ENCODE measurements around the gene C1QA.

C1QA gene

GRCh38 chr1:22636353-22636752, at the start of gene C1QA:
C1QA (plus strand) TSS chr1:22636628; CDS start chr1:22637617, 989 bp downstream.
- in situ Hi-C loops (cut with MboI; ENCODE audit: low sequenced_read_pairs), result no loop called here
- Histone ChIP-seq H3K4me1 (peaks cover 3% of the 10 kb centered on the region; the same call in 1 of the 2 replicates), H3K9me3 (no peaks in the 10 kb centered on the region)

GRCh38 chr1:22587247-22587646, 49.2 kb upstream of the C1QA start:
- H3K9me3 ChIP-seq, result no peaks in the 10 kb centered on the region
- in situ Hi-C loops (cut with MboI; ENCODE audit: low sequenced_read_pairs), result no loop called here
- no peak for DNase-seq (ENCODE audit: low spot score in 2 of 2)
- H3K4me1 ChIP-seq, result no peaks in the 10 kb centered on the region
- no peak overlapping the region for H3K4me3 ChIP-seq
- H3K36me3 ChIP-seq (replicated peaks), result no peaks in the 10 kb centered on the region
- peaks cover 22% of the 10 kb centered on the region for H3K27me3 ChIP-seq (ENCODE audit: low read depth)

More at GRCh38 chr1:22636353-22636752, at the start of gene C1QA:
- Histone ChIP-seq H3K36me3 (replicated peaks) (no peaks in the 10 kb centered on the region), H3K4me3 (no peak within 1 kb of the TSS), H3K27me3 (ENCODE audit: low read depth) (no peaks in the 10 kb centered on the region)
- DNase-seq (ENCODE audit: low spot score in 2 of 2), result no peak

- Histone ChIP-seq H3K27me3 (ENCODE audit: low read depth) (peaks cover 33% of the 10 kb centered on the region), H3K4me1 (no peaks in the 10 kb centered on the region), H3K4me3 (no peak overlapping the region), H3K9me3 (no peaks in the 10 kb centered on the region), H3K36me3 (replicated peaks) (no peaks in the 10 kb centered on the region)
- in situ Hi-C loops (cut with MboI; ENCODE audit: low sequenced_read_pairs), result no loop called here
- DNase-seq (ENCODE audit: low spot score in 2 of 2), result no peak
Measured at GRCh38 chr1:22588899-22589422, 47.5 kb upstream of the C1QA start.

GRCh38 chr1:22591576-22591975, 44.9 kb upstream of the C1QA start:
- Histone ChIP-seq H3K4me1 (no peaks in the 10 kb centered on the region), H3K27me3 (ENCODE audit: low read depth) (peaks cover 36% of the 10 kb centered on the region), H3K36me3 (replicated peaks) (no peaks in the 10 kb centered on the region), H3K9me3 (no peaks in the 10 kb centered on the region), H3K4me3 (no peak overlapping the region)
- no peak for DNase-seq (ENCODE audit: low spot score in 2 of 2)
- in situ Hi-C loops (cut with MboI; ENCODE audit: low sequenced_read_pairs), result no loop called here

- H3K36me3 ChIP-seq (replicated peaks), result no peaks in the 10 kb centered on the region
- in situ Hi-C loops (cut with MboI; ENCODE audit: low sequenced_read_pairs), result no loop called here
- H3K27me3 ChIP-seq (ENCODE audit: low read depth), result peaks cover 36% of the 10 kb centered on the region
- no peaks in the 10 kb centered on the region for H3K4me1 ChIP-seq
- no peak overlapping the region for H3K4me3 ChIP-seq
- DNase-seq (ENCODE audit: low spot score in 2 of 2), result no peak
- H3K9me3 ChIP-seq, result no peaks in the 10 kb centered on the region
Measured at GRCh38 chr1:22592051-22592450, 44.4 kb upstream of the C1QA start.

GRCh38 chr1:22592919-22593790, 43.3 kb upstream of the C1QA start:
- H3K27me3 ChIP-seq (ENCODE audit: low read depth), result peaks cover 36% of the 10 kb centered on the region
- H3K9me3 ChIP-seq, result no peaks in the 10 kb centered on the region
- H3K4me1 ChIP-seq, result no peaks in the 10 kb centered on the region
- H3K4me3 ChIP-seq, result no peak overlapping the region
- in situ Hi-C loops (cut with MboI; ENCODE audit: low sequenced_read_pairs), result no loop called here
- H3K36me3 ChIP-seq (replicated peaks), result no peaks in the 10 kb centered on the region
- DNase-seq (ENCODE audit: low spot score in 2 of 2), result no peak

GRCh38 chr1:22594396-22594795, 42.0 kb upstream of the C1QA start:
- in situ Hi-C loops (cut with MboI; ENCODE audit: low sequenced_read_pairs), result no loop called here
- H3K4me3 ChIP-seq, result no peak overlapping the region
- no peaks in the 10 kb centered on the region for H3K4me1 ChIP-seq
- no peak for DNase-seq (ENCODE audit: low spot score in 2 of 2)
- H3K27me3 ChIP-seq (ENCODE audit: low read depth), result peaks cover 28% of the 10 kb centered on the region
- no peaks in the 10 kb centered on the region for H3K36me3 ChIP-seq (replicated peaks)
- H3K9me3 ChIP-seq, result no peaks in the 10 kb centered on the region

- no peaks in the 10 kb centered on the region for H3K36me3 ChIP-seq (replicated peaks)
- H3K27me3 ChIP-seq (ENCODE audit: low read depth), result peaks cover 24% of the 10 kb centered on the region
- no peaks in the 10 kb centered on the region for H3K9me3 ChIP-seq
- H3K4me3 ChIP-seq, result no peak overlapping the region
- H3K4me1 ChIP-seq, result no peaks in the 10 kb centered on the region
- in situ Hi-C loops (cut with MboI; ENCODE audit: low sequenced_read_pairs), result no loop called here
- no peak for DNase-seq (ENCODE audit: low spot score in 2 of 2)
Measured at GRCh38 chr1:22595108-22595507, 41.3 kb upstream of the C1QA start.

- Histone ChIP-seq H3K27me3 (ENCODE audit: low read depth) (peaks cover 14% of the 10 kb centered on the region), H3K9me3 (no peaks in the 10 kb centered on the region), H3K4me1 (no peaks in the 10 kb centered on the region), H3K36me3 (replicated peaks) (no peaks in the 10 kb centered on the region), H3K4me3 (no peak overlapping the region)
- in situ Hi-C loops (cut with MboI; ENCODE audit: low sequenced_read_pairs), result no loop called here
- no peak for DNase-seq (ENCODE audit: low spot score in 2 of 2)
Measured at GRCh38 chr1:22597301-22597965, 39.0 kb upstream of the C1QA start.

GRCh38 chr1:22597996-22598395, 38.4 kb upstream of the C1QA start:
- peaks cover 11% of the 10 kb centered on the region for H3K27me3 ChIP-seq (ENCODE audit: low read depth)
- no peaks in the 10 kb centered on the region for H3K36me3 ChIP-seq (replicated peaks)
- in situ Hi-C loops (cut with MboI; ENCODE audit: low sequenced_read_pairs), result no loop called here
- no peak overlapping the region for H3K4me3 ChIP-seq
- DNase-seq (ENCODE audit: low spot score in 2 of 2), result no peak
- no peaks in the 10 kb centered on the region for H3K4me1 ChIP-seq
- no peaks in the 10 kb centered on the region for H3K9me3 ChIP-seq

- H3K27me3 ChIP-seq (ENCODE audit: low read depth), result peaks cover 11% of the 10 kb centered on the region
- no peak overlapping the region for H3K4me3 ChIP-seq
- no peaks in the 10 kb centered on the region for H3K9me3 ChIP-seq
- H3K4me1 ChIP-seq, result no peaks in the 10 kb centered on the region
- DNase-seq (ENCODE audit: low spot score in 2 of 2), result no peak
- in situ Hi-C loops (cut with MboI; ENCODE audit: low sequenced_read_pairs), result no loop called here
- no peaks in the 10 kb centered on the region for H3K36me3 ChIP-seq (replicated peaks)
Measured at GRCh38 chr1:22598736-22599135, 37.7 kb upstream of the C1QA start.

GRCh38 chr1:22600071-22600816, 36.2 kb upstream of the C1QA start:
- in situ Hi-C loops (cut with MboI; ENCODE audit: low sequenced_read_pairs), result no loop called here
- no peak overlapping the region for H3K4me3 ChIP-seq
- H3K27me3 ChIP-seq (ENCODE audit: low read depth), result peaks cover 20% of the 10 kb centered on the region
- DNase-seq (ENCODE audit: low spot score in 2 of 2), result no peak
- H3K36me3 ChIP-seq (replicated peaks), result no peaks in the 10 kb centered on the region
- no peaks in the 10 kb centered on the region for H3K9me3 ChIP-seq
- H3K4me1 ChIP-seq, result peaks cover 2% of the 10 kb centered on the region; the same call in 1 of the 2 replicates

- Histone ChIP-seq H3K4me1 (peaks cover 4% of the 10 kb centered on the region; the same call in 1 of the 2 replicates), H3K36me3 (replicated peaks) (no peaks in the 10 kb centered on the region), H3K27me3 (ENCODE audit: low read depth) (peaks cover 27% of the 10 kb centered on the region), H3K9me3 (no peaks in the 10 kb centered on the region), H3K4me3 (no peak overlapping the region)
- in situ Hi-C loops (cut with MboI; ENCODE audit: low sequenced_read_pairs), result no loop called here
- no peak for DNase-seq (ENCODE audit: low spot score in 2 of 2)
Measured at GRCh38 chr1:22600817-22601605, 35.4 kb upstream of the C1QA start.

Data from HAP-1 (cell line).